Measurements from ENCODE around the gene ELMOD3. TPM values are rescaled to one million over a fixed set of nuclear protein-coding genes. Genes with fewer than 3 reads are reported as not detected.

Gene ELMOD3
- total RNA-seq, 2 donors from 2014 or later = 21.4 to 38.7 TPM

DNA sequence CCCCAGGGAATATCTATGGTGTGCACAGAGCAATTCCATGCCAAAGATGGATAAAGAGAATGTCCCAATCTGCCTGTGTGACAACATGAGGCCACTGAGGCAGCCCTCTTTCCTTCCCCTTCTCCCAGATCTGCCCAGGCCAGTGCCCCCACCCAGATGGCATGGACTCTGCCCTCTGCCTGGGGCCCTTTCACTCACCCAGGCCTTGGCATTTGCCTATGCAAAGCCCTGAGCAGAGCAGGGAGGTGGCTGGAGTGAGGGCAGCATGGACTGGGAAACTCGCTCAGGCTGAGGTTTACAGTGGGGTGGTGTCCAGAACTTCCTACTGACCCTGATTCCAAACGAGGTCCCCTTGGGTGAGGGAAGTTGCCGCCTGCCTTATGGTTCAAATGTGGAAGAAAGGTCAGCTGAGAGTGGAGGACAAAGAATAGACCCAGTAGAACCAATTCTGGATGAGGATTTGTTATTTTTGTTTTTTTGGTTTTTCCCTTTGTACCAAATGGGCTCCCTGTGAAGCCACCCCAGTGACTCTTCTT is 72.8 kb downstream of the ELMOD3 start:
- no peak for ATAC-seq (ENCODE audit: insufficient number of reproducible peaks, low FRiP score, low read depth)
- Histone ChIP-seq H3K9me3 (no peaks in the 10 kb centered on the region), H3K4me3 (no peak overlapping the region), H3K27ac (no peak overlapping the region), H3K4me1 (ENCODE audit: control insufficient read depth in 1 of 2, low read depth in 2 of 2) (no peaks in the 10 kb centered on the region), H3K27me3 (replicated peaks; ENCODE audit: insufficient read depth) (no peaks in the 10 kb centered on the region), H3K36me3 (no peaks in the 10 kb centered on the region)
- no peak for DNase-seq (ENCODE audit: low spot score)
- TF ChIP-seq, protein P1, sequence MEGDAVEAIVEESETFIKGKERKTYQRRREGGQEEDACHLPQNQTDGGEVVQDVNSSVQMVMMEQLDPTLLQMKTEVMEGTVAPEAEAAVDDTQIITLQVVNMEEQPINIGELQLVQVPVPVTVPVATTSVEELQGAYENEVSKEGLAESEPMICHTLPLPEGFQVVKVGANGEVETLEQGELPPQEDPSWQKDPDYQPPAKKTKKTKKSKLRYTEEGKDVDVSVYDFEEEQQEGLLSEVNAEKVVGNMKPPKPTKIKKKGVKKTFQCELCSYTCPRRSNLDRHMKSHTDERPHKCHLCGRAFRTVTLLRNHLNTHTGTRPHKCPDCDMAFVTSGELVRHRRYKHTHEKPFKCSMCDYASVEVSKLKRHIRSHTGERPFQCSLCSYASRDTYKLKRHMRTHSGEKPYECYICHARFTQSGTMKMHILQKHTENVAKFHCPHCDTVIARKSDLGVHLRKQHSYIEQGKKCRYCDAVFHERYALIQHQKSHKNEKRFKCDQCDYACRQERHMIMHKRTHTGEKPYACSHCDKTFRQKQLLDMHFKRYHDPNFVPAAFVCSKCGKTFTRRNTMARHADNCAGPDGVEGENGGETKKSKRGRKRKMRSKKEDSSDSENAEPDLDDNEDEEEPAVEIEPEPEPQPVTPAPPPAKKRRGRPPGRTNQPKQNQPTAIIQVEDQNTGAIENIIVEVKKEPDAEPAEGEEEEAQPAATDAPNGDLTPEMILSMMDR (IDR thresholded peaks at IDR 0.05) = no peak

DNA sequence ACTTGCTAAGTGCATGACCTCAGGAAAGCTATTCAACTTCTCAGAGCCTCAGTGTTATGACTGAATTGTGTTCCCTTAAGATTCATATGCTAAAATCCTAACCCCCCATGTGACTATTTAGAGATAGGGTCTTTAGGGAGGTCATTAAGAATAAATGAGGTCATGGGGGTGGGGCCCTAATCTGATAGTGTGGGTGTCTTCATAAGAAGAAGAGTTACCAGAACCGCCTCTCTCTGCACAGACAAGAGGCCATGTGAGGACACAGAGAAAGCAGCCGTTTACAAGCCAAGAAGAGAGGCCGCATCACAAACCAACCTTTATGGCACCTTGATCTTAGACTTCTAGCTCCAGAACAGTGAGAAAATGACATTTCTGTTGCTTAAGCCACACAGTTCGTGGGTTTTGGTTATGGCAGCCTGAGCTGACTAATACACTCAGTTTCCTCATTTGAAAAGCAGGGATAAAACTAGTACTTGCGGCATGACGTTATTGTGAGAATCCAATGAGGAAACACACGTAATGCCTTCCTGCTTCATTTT is 73.8 kb downstream of the ELMOD3 start:
- no peaks in the 10 kb centered on the region for H3K27me3 ChIP-seq (replicated peaks; ENCODE audit: insufficient read depth)
- no peaks in the 10 kb centered on the region for H3K9me3 ChIP-seq
- H3K4me1 ChIP-seq (ENCODE audit: control insufficient read depth in 1 of 2, low read depth in 2 of 2) = peaks cover 0 to 1% of the 10 kb centered on the region in 2 donors
- TF ChIP-seq, protein P1 (IDR thresholded peaks at IDR 0.05) = no peak
- DNase-seq (ENCODE audit: low spot score) = no peak
- H3K36me3 ChIP-seq = no peaks in the 10 kb centered on the region
- no peak for ATAC-seq (ENCODE audit: insufficient number of reproducible peaks, low FRiP score, low read depth)
- H3K4me3 ChIP-seq = no peak overlapping the region
- H3K27ac ChIP-seq = no peak overlapping the region

DNA sequence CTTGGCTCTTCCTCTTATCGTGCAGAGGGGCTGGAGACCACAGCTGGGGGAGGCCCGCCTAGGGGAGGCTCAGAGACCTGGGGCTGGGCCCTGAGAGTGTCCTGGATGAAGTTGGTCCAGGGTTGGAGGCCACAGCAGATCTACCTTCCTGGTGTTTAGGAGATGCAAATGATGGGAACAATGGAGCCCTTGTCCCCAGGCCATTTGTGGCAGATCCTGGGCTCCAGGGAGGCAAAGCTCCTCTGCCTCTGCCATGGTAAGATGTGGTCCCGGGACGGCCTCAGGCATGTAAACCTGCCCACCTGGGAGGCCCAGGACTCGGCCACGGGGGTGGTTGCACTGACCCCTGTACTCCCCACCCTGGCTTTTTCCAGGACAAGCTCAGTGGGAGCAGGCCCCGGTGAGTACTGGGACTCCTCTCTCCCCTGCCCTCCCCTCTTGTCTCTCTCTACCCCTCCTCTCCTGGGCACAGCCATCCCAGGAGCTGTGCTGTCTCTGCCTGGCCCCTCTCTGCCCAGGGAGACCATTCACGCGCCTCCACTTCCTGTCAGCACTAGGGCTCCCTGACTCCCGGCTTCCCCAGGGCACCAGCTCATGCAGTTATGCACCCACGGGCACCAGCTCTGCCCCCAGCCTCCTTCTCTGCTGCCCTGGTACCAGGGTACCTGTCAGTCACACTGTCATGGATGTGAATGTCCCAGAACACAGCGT is 74.8 kb downstream of the ELMOD3 start:
- peaks cover 3 to 11% of the 10 kb centered on the region in 2 donors for H3K4me1 ChIP-seq (ENCODE audit: control insufficient read depth in 1 of 2, low read depth in 2 of 2)
- no peak overlapping the region for H3K4me3 ChIP-seq
- H3K27ac ChIP-seq = no peak overlapping the region
- H3K27me3 ChIP-seq (replicated peaks; ENCODE audit: insufficient read depth) = no peaks in the 10 kb centered on the region
- DNase-seq (ENCODE audit: low spot score) = no peak
- ATAC-seq (ENCODE audit: insufficient number of reproducible peaks, low FRiP score, low read depth) = no peak
- H3K36me3 ChIP-seq = no peaks in the 10 kb centered on the region
- TF ChIP-seq, protein P1 (IDR thresholded peaks at IDR 0.05) = no peak
- no peaks in the 10 kb centered on the region for H3K9me3 ChIP-seq

DNA sequence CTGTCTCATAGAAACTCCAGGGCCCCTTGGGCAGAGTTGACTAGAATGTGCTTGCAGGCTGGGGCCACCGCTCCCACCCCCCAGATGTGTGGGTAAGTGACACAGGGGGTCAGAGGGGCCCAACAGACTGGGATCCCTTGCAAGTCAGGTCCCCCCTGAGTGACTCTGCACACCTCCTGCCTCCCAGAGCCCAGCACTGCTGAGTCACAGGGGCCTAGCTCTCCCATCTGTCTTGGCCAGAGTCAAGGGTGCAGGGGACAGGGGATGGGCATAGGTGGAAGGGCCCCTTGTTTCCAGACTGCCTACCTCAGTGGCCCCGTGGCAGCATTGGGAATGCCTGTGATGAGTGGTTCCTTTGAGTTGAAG is 75.3 kb downstream of the ELMOD3 start:
- TF ChIP-seq, protein P1 (IDR thresholded peaks at IDR 0.05) = no peak
- no peaks in the 10 kb centered on the region for H3K27me3 ChIP-seq (replicated peaks; ENCODE audit: insufficient read depth)
- no peak overlapping the region for H3K27ac ChIP-seq
- no peaks in the 10 kb centered on the region for H3K9me3 ChIP-seq
- peaks cover 3 to 13% of the 10 kb centered on the region in 2 donors for H3K4me1 ChIP-seq (ENCODE audit: control insufficient read depth in 1 of 2, low read depth in 2 of 2)
- H3K36me3 ChIP-seq = no peaks in the 10 kb centered on the region
- ATAC-seq (ENCODE audit: insufficient number of reproducible peaks, low FRiP score, low read depth) = no peak
- no peak for DNase-seq (ENCODE audit: low spot score)
- no peak overlapping the region for H3K4me3 ChIP-seq

DNA sequence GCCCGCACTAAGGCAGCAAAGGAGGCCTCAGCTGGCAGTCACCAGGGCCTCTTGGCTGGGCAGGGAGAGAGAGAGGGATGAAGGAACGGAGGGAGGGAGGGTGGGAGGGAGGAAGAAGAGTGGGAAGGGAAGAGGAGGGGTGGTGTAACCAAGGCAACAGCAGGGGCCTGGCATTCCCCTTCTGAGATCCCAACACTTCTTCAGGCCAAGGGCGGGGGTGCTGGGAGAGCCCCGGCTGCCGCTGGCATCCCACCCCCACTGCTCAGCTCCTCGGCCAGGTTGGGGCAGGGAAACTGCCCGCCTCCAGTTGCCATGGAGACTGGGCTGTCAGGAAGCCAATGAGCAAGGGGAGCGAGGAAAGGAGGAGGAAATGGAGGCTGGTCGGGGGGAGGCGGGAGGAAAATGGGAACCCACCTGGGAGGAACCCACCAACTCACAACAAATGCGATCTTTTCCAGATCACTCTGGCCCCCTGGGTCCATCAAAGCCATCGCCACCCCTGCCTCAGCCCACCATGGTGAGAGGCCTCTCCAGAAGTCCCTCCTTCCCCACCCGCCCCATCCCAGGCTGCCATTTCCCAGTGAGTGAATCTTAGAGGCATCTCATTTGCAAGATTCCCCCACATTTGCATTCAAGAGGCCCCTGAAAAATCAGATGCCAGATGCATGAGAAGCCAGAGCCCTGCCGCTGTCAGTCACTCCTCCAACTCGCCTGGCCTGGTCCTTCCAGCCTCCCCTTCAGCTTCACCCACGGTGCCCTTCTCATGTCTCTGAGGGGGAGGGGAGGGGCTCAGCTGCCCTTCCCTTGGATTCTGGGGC is 76.4 kb downstream of the ELMOD3 start:
- DNase-seq (ENCODE audit: low spot score) = no peak
- no peak overlapping the region for H3K27ac ChIP-seq
- peaks cover 3 to 13% of the 10 kb centered on the region in 2 donors for H3K4me1 ChIP-seq (ENCODE audit: control insufficient read depth in 1 of 2, low read depth in 2 of 2)
- H3K36me3 ChIP-seq = no peaks in the 10 kb centered on the region
- TF ChIP-seq, protein P1 (IDR thresholded peaks at IDR 0.05) = no peak
- H3K9me3 ChIP-seq = no peaks in the 10 kb centered on the region
- no peak for ATAC-seq (ENCODE audit: insufficient number of reproducible peaks, low FRiP score, low read depth)
- no peak overlapping the region for H3K4me3 ChIP-seq
- H3K27me3 ChIP-seq (replicated peaks; ENCODE audit: insufficient read depth) = no peaks in the 10 kb centered on the region

All from thoracic aorta (tissue), 2 donors.